NB4 (cell line): ENCODE results near the gene RPL18.

Experiments used
- CTCF ChIP-seq: IDR thresholded peaks from one replicate; pipeline ENCODE4 v1.5.1; 2012; ENCODE audit warnings: low read depth, low read length
- MAX ChIP-seq: IDR thresholded peaks from 2 replicates; pipeline ENCODE4 v1.6.1; 2011; ENCODE audit warnings: low read depth, low read length
- MYC ChIP-seq: IDR thresholded peaks from 2 replicates; pipeline ENCODE4 v1.6.1; 2011; ENCODE audit warnings: low read depth, low read length
- POLR2A ChIP-seq: IDR thresholded peaks from 2 replicates; pipeline ENCODE4 v1.6.1; 2011; ENCODE audit warnings: mild to moderate bottlenecking; ENCODE audit not compliant: insufficient read length; ENCODE audit errors: extremely low read depth

- TF ChIP-seq CTCF, result no peak
- no peak for TF ChIP-seq POLR2A
- TF ChIP-seq MAX, result no peak
- TF ChIP-seq MYC, result no peak
These were observed 31.6 kb downstream of the RPL18 start for GRCh38 chr19:48587387-48587786.
